ENCODE measurements around the gene HAUS7. TPM values are rescaled to one million over a fixed set of nuclear protein-coding genes. Genes with fewer than 3 reads are reported as not detected.

Gene HAUS7
- total and polyA plus RNA-seq, 2 of the 8 experiments (the other 6 are each of a cell fraction or from before 2014, with no cell fraction given) = 45.4 to 54.0 TPM

- peaks cover 0 to 4% of the 10 kb centered on the region in 2 experiments for H4K20me1 ChIP-seq (replicated peaks in 1 of 2; ENCODE audit: control insufficient read depth in 1 of 2, insufficient read depth in 2 of 2, low read length in 2 of 2)
- H2AK5ac ChIP-seq (ENCODE audit: low read depth, low read length) = no peak overlapping the region
- FAIRE-seq (no peak), DNase-seq (ENCODE audit: low read depth in 1 of 2, low spot score in 2 of 2) (no peak)
- H4K91ac ChIP-seq (replicated peaks; ENCODE audit: insufficient read length, low read length) = no peak overlapping the region
- H3K36me3 ChIP-seq (ENCODE audit: control insufficient read depth in 2 of 4, insufficient read depth in 4 of 4, low read length in 3 of 4) = no peaks in the 10 kb centered on the region
- no peak overlapping the region for H3K4me2 ChIP-seq (ENCODE audit: insufficient read depth in 1 of 2, low read depth in 2 of 2, low read length in 2 of 2)
- H4K5ac ChIP-seq (ENCODE audit: insufficient read length, low read depth, low read length) = no peak overlapping the region
- H3K14ac ChIP-seq (ENCODE audit: insufficient read length) = no peak overlapping the region
- no peak overlapping the region for H3K27ac ChIP-seq (ENCODE audit: low read depth, low read length)
- H2BK15ac ChIP-seq (ENCODE audit: low read length) = no peak overlapping the region
- no peak overlapping the region for H2AFZ ChIP-seq (ENCODE audit: low read length)
- no peak overlapping the region for H3K4ac ChIP-seq (replicated peaks; ENCODE audit: insufficient read length, low read depth, low read length)
- peaks cover 0 to 16% (median 2%) of the 10 kb centered on the region in 4 experiments; a peak in 3 of 7 replicates for H3K4me1 ChIP-seq (replicated peaks in 1 of 4; ENCODE audit: control insufficient read depth in 3 of 4, insufficient read depth in 4 of 4, low read length in 3 of 4)
- no peak overlapping the region for H2BK5ac ChIP-seq (ENCODE audit: low read depth, low read length)
- H3K9me3 ChIP-seq (ENCODE audit: insufficient read depth in 2 of 2, low read depth in 1 of 2, low read length in 1 of 2) = no peaks in the 10 kb centered on the region
- H3K27me3 ChIP-seq (replicated peaks in 1 of 4; ENCODE audit: control insufficient read depth in 3 of 4, extremely low read depth in 1 of 4, insufficient read depth in 3 of 4, low read length in 3 of 4) = peaks cover 0 to 2% (median 0%) of the 10 kb centered on the region in 4 experiments; a peak in 5 of 7 replicates
- H3K79me2 ChIP-seq (ENCODE audit: control insufficient read depth in 1 of 2, insufficient read depth in 2 of 2, low read length in 2 of 2) = no peaks in the 10 kb centered on the region
- H3K4me3 ChIP-seq (ENCODE audit: extremely low read depth in 1 of 4, insufficient read depth in 2 of 4, low read depth in 3 of 4, low read length in 4 of 4) = no peak overlapping the region
- no peak overlapping the region for H2BK20ac ChIP-seq (ENCODE audit: low read length)
- CTCF ChIA-PET (ENCODE audit: partially characterized antibody) = interaction anchor here (1.0 to 3.6 kb wide), 2 partner anchors 13 to 20 kb away, joined by 3 to 11 read pairs; no protein-coding TSS in a partner anchor
- H2BK12ac ChIP-seq (ENCODE audit: low read depth, low read length) = no peak overlapping the region
- WGBS, 2 experiments (ENCODE audit: extremely low coverage in 1 of 2, insufficient coverage in 1 of 2, insufficient read length in 1 of 2, insufficient replicate concordance in 2 of 2, low coverage in 1 of 2, low lambda C conversion rate in 2 of 2, missing lambda C conversion rate in 1 of 2) = 82% methylated on average over 5 of the region's 8 CpGs; no CpG with 5 or more reads in 1 of the 2 experiments
- no peaks in the 10 kb centered on the region for H3K79me1 ChIP-seq (ENCODE audit: low read depth, low read length)
- H3K56ac ChIP-seq (replicated peaks; ENCODE audit: insufficient read length, low read depth, low read length) = no peak overlapping the region
- no peak overlapping the region for H3K18ac ChIP-seq (ENCODE audit: extremely low read depth, low read length)
- POLR2A ChIA-PET (ENCODE audit: partially characterized antibody) = no interaction called here
- no peak for TF ChIP-seq SP2 (IDR thresholded peaks at IDR 0.05; ENCODE audit: low read length)
- no peak for TF ChIP-seq PHF8 (conservative IDR thresholded peaks at IDR 0.05; ENCODE audit: low read depth, low read length)
- no peak for TF ChIP-seq USF2 (IDR thresholded peaks at IDR 0.05; ENCODE audit: low read length)
- no peak for TF ChIP-seq JUN (IDR thresholded peaks at IDR 0.05; ENCODE audit: low read depth, low read length)
- no peak for TF ChIP-seq HDAC6 (IDR thresholded peaks at IDR 0.05; ENCODE audit: low read depth, low read length)
- TF ChIP-seq GTF2F1 (IDR thresholded peaks at IDR 0.05; ENCODE audit: borderline replicate concordance, low read depth, low read length) = no peak
- TF ChIP-seq RBBP5 (IDR thresholded peaks at IDR 0.05; ENCODE audit: borderline replicate concordance, low read depth, low read length) = no peak
- TF ChIP-seq ATF2 (IDR thresholded peaks at IDR 0.05; ENCODE audit: low read length) = no peak
- no peak for TF ChIP-seq KDM5A (IDR thresholded peaks at IDR 0.05; ENCODE audit: low read length)
- H3K23me2 ChIP-seq (ENCODE audit: low read depth, low read length) = peaks cover 2% of the 10 kb centered on the region; the same call in 1 of the 2 replicates
- no peak overlapping the region for H3K9ac ChIP-seq (replicated peaks in 1 of 4; ENCODE audit: extremely low read depth in 1 of 4, low read depth in 3 of 4, low read length in 3 of 4)
- H2BK120ac ChIP-seq (replicated peaks; ENCODE audit: low read depth, low read length) = no peak overlapping the region
- H4K8ac ChIP-seq (ENCODE audit: extremely low read depth, insufficient read depth, low read length) = no peak overlapping the region
- no peak overlapping the region for H3K23ac ChIP-seq (ENCODE audit: insufficient read length)
These were observed 26.2 kb upstream of the HAUS7 start for GRCh38 chrX:153496590-153496959.
